GM12873 (cell line): Measurements from ENCODE around the gene MFSD12.

ENCODE experiments used
- TF ChIP-seq, protein P1 (sequence below): IDR thresholded peaks from 2 replicates; pipeline ENCODE4 v1.5.1; 2012; ENCODE audit warnings: low read depth, mild to moderate bottlenecking, moderate library complexity, low read length, control low read depth; ENCODE audit not compliant: insufficient read depth; ENCODE audit errors: missing control alignments

Gene MFSD12

DNA sequence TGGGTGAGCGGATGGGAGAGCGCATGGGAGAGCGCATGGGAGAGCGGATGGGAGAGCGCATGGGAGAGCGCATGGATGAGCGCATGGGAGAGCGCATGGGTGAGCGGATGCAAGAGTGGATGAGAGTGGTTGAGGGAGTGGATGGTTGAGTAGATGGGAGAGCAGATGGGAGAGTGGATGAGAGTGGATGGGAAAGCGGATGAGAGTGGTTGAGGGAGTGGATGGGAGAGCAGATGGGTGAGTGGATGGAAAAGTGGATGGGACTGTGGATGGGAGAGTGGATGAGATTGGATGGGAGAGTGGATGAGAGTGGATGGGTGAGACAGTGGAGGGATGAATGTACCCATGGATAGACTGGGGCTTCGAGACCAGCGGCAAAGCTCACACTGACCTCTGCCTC lies 27.0 kb downstream of the MFSD12 start:
- TF ChIP-seq, protein P1, sequence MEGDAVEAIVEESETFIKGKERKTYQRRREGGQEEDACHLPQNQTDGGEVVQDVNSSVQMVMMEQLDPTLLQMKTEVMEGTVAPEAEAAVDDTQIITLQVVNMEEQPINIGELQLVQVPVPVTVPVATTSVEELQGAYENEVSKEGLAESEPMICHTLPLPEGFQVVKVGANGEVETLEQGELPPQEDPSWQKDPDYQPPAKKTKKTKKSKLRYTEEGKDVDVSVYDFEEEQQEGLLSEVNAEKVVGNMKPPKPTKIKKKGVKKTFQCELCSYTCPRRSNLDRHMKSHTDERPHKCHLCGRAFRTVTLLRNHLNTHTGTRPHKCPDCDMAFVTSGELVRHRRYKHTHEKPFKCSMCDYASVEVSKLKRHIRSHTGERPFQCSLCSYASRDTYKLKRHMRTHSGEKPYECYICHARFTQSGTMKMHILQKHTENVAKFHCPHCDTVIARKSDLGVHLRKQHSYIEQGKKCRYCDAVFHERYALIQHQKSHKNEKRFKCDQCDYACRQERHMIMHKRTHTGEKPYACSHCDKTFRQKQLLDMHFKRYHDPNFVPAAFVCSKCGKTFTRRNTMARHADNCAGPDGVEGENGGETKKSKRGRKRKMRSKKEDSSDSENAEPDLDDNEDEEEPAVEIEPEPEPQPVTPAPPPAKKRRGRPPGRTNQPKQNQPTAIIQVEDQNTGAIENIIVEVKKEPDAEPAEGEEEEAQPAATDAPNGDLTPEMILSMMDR, result no peak

- TF ChIP-seq, protein P1, result no peak
Measured at GRCh38 chr19:3528539-3529211, 28.7 kb downstream of the MFSD12 start.

- TF ChIP-seq, protein P1, result no peak
Measured at GRCh38 chr19:3528080-3528479, 29.3 kb downstream of the MFSD12 start.

- TF ChIP-seq, protein P1, result no peak
Measured at GRCh38 chr19:3527238-3527910, 30.0 kb downstream of the MFSD12 start.

DNA sequence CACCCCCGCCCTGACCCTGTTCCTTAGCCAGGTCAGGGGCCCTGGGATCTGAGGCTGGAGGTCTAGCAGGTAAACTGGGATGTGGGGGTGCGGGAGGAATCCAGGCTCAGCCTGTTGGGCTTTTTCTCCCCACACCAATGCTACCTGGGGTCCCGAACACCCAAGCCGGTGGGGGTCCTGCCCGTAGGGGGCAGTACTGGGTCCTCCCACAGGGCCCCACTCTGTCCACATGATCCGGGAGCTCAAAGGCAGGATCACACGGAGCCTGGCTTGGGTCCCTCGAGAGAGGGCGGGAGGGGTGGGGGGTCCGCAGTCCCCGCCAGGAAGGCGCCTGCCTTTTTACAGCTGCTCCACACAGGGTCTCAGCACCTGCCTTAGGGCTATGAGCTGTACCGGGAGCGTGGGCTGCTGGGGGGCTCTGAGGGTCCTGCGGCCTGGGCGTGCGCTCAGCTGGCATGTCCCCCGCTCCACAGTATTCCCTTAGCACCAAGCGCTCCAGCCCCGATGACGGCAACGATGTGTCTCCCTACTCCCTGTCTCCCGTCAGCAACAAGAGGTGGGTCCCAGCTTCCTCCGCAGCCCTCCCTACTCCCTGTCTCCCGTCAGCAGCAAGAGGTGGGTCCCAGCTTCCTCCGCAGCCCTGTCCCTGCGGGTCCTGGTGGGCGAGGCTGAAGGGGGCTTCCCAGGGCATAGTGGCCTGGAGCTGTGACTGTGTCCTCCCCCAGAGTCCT lies 30.7 kb downstream of the MFSD12 start:
- TF ChIP-seq, protein P1, result peak; percentile 40

GRCh38 chr19:3524904-3525451 lies 32.4 kb downstream of the MFSD12 start:
- TF ChIP-seq, protein P1, result no peak
